Cardiac muscle cell (in vitro differentiated cells and primary cell): ENCODE measurements around the gene HDDC3. TPM values are rescaled to one million over a fixed set of nuclear protein-coding genes. Genes with fewer than 3 reads are reported as not detected.

ENCODE experiments used
- DNase-seq, 2 donors: peaks; one replicate each; pipeline versions ENCODE4 v3.0.0 to v3.0.0-alpha.2; 2010 to 2017; ENCODE audit warnings: low read depth in 1 of 2, low spot score in 1 of 2
- H3K27ac ChIP-seq: fragments of 200-600 bp; sonication (generic); 2 replicates; pipeline ENCODE4 v1.5.1; 2016
- H3K27me3 ChIP-seq: fragments of 200-600 bp; sonication (generic); 2 replicates; pipeline ENCODE4 v1.6.0; 2016; ENCODE audit warnings: control low read depth
- H3K36me3 ChIP-seq: fragments of 200-600 bp; sonication (generic); 2 replicates; pipeline ENCODE4 v1.5.1; 2016; ENCODE audit warnings: control low read depth
- H3K4me1 ChIP-seq: fragments of 200-600 bp; sonication (generic); 2 replicates; pipeline ENCODE4 v1.8.1; 2017; ENCODE audit warnings: low read depth, mild to moderate bottlenecking, mixed run types
- H3K4me3 ChIP-seq: fragments of 200-600 bp; sonication (generic); 2 replicates; pipeline ENCODE4 v1.5.1; 2016; ENCODE audit warnings: mild to moderate bottlenecking
- H3K9me3 ChIP-seq: fragments of 200-600 bp; sonication (generic); 2 replicates; pipeline ENCODE4 v1.5.1; 2017; ENCODE audit warnings: low read depth, mild to moderate bottlenecking, control low read depth
- CTCF ChIP-seq: IDR thresholded peaks from 2 replicates; pipeline ENCODE4 v1.5.1; 2012; ENCODE audit warnings: low read depth, mild to moderate bottlenecking, low read length
- polyA plus RNA-seq: library from polyadenylated mRNA; unstranded; fragments of >200 nt; fragmentation: Nextera tagmentation; extraction: Ambion mirVana; gene quantifications from 2 replicates; pipeline ENCODE4 v1.2.1, GENCODE V29; 2016
- total RNA-seq: library from RNA; depleted of rRNA; stranded (reverse); fragments of >200 nt; gene quantifications from 2 replicates; pipeline ENCODE4 v1.2.3, GENCODE V29; 2016

HDDC3 gene
- total and polyA plus RNA-seq, 2 experiments from 2014 or later, result 22.5 to 32.5 TPM

GRCh38 chr15:90881978-90882721 lies 50.2 kb downstream of the HDDC3 start:
- H3K4me3 ChIP-seq, result no peak overlapping the region
- H3K9me3 ChIP-seq, result no peaks in the 10 kb centered on the region
- peaks cover 5% of the 10 kb centered on the region for H3K4me1 ChIP-seq
- DNase-seq, result no peak
- H3K27me3 ChIP-seq, result no peaks in the 10 kb centered on the region
- no peak for TF ChIP-seq CTCF
- H3K27ac ChIP-seq, result no peak overlapping the region
- peaks cover 10% of the 10 kb centered on the region for H3K36me3 ChIP-seq

GRCh38 chr15:90881181-90881977 lies 51.0 kb downstream of the HDDC3 start:
- Histone ChIP-seq H3K9me3 (no peaks in the 10 kb centered on the region), H3K27me3 (no peaks in the 10 kb centered on the region), H3K36me3 (peaks cover 16% of the 10 kb centered on the region), H3K4me3 (no peak overlapping the region), H3K4me1 (peaks cover 5% of the 10 kb centered on the region), H3K27ac (no peak overlapping the region)
- no peak for DNase-seq
- no peak for TF ChIP-seq CTCF

DNA sequence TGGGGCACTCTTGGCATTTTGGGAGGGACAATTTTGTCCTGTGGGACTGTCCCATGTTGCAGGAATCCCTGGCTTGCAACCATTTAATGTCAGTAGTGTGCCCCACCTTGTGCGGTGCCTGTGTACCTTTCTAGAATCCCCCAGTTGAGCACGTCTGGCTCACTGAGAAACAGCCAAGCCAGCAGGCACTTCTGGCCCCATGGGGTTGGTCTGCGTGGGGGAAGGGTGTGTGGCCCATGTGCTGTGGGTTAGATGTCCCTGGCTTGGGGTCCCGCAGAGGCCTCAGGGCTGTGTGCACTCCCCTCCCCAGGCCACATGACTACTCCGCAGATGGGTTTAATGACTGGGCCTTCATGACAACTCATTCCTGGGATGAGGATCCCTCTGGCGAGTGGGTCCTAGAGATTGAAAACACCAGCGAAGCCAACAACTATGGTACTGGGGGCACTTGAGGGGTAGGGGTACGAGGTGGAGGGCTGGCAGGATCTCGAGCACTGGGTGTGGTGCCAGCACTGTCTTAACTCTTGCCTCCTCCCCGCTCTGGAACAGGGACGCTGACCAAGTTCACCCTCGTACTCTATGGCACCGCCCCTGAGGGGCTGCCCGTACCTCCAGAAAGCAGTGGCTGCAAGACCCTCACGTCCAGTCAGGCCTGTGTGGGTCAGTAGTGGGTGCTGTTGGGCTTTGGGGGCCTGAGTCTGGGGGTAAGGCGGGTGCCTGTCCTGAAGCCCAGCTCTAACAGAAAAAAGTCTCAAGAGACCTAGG lies 51.8 kb downstream of the HDDC3 start:
- Histone ChIP-seq H3K4me3 (no peak overlapping the region), H3K36me3 (peaks cover 18% of the 10 kb centered on the region), H3K9me3 (no peaks in the 10 kb centered on the region), H3K27ac (no peak overlapping the region), H3K27me3 (no peaks in the 10 kb centered on the region), H3K4me1 (peaks cover 5% of the 10 kb centered on the region)
- DNase-seq, result no peak
- no peak for TF ChIP-seq CTCF

Other genes starting within 250 kb of the HDDC3 start
- 4.2 and 6.3 TPM in 2 replicates for gene BLM, start 215.2 kb downstream of the HDDC3 start, total RNA-seq
- 2.6 and 3.2 TPM in 2 replicates for gene BLM, start 215.2 kb downstream of the HDDC3 start, polyA plus RNA-seq
- gene FURIN, start 64.0 kb downstream of the HDDC3 start, total RNA-seq, result 66.3 and 79.6 TPM in 2 replicates
- 57.7 and 69.3 TPM in 2 replicates for gene FURIN, start 64.0 kb downstream of the HDDC3 start, polyA plus RNA-seq
- 13.3 and 19.8 TPM in 2 replicates for gene FES, start 48.0 kb downstream of the HDDC3 start, total RNA-seq
- 5.4 and 12.7 TPM in 2 replicates for gene FES, start 48.0 kb downstream of the HDDC3 start, polyA plus RNA-seq
- gene MAN2A2, start 29.2 kb downstream of the HDDC3 start, total RNA-seq, result 31.9 and 53.0 TPM in 2 replicates
- gene MAN2A2, start 29.2 kb downstream of the HDDC3 start, polyA plus RNA-seq, result 54.3 and 66.3 TPM in 2 replicates
- gene UNC45A, start 2.7 kb upstream of the HDDC3 start, total RNA-seq, result 61.8 and 68.2 TPM in 2 replicates
- gene UNC45A, start 2.7 kb upstream of the HDDC3 start, polyA plus RNA-seq, result 52.5 and 61.1 TPM in 2 replicates
- gene RCCD1, start 22.3 kb upstream of the HDDC3 start, total RNA-seq, result 18.6 and 43.0 TPM in 2 replicates
- 32.8 and 50.6 TPM in 2 replicates for gene RCCD1, start 22.3 kb upstream of the HDDC3 start, polyA plus RNA-seq
- gene PRC1, start 62.0 kb upstream of the HDDC3 start, total RNA-seq, result 25.5 and 209 TPM in 2 replicates
- gene PRC1, start 62.0 kb upstream of the HDDC3 start, polyA plus RNA-seq, result 20.1 and 131 TPM in 2 replicates
- gene VPS33B, start 90.0 kb upstream of the HDDC3 start, total RNA-seq, result 5.2 and 18.7 TPM in 2 replicates
- gene VPS33B, start 90.0 kb upstream of the HDDC3 start, polyA plus RNA-seq, result 13.3 and 17.2 TPM in 2 replicates
- 0.03 TPM in 1 of 2 replicates, not detected in the other for gene SV2B, start 167.7 kb upstream of the HDDC3 start, total RNA-seq
- 0.32 TPM in 1 of 2 replicates, not detected in the other for gene SV2B, start 167.7 kb upstream of the HDDC3 start, polyA plus RNA-seq